GM12891 (cell line): ENCODE data around the gene MOB1A.

Experiments
- PAX5 ChIP-seq: IDR thresholded peaks from 2 replicates; pipeline ENCODE4 v1.6.1; 2011; ENCODE audit warnings: low read length, moderate library complexity, mild to moderate bottlenecking; ENCODE audit not compliant: insufficient read depth, severe bottlenecking
- POLR2A ChIP-seq: IDR thresholded peaks from 2 replicates; pipeline ENCODE4 v1.6.1; 2011; ENCODE audit warnings: low read depth, low read length, control low read depth
- POLR2AphosphoS5 ChIP-seq: IDR thresholded peaks from 2 replicates; pipeline ENCODE4 v1.6.1; 2011; ENCODE audit warnings: low read depth, low read length, control low read depth
- POU2F2 ChIP-seq: IDR thresholded peaks from 2 replicates; pipeline ENCODE4 v1.6.1; 2011; ENCODE audit warnings: low read depth, mild to moderate bottlenecking, control low read depth, low read length, moderate library complexity
- SPI1 ChIP-seq: IDR thresholded peaks from 2 replicates; pipeline ENCODE4 v1.6.1; 2011; ENCODE audit warnings: low read depth, low read length, control low read depth
- TAF1 ChIP-seq: IDR thresholded peaks from 2 replicates; pipeline ENCODE4 v1.6.1; 2011; ENCODE audit warnings: low read depth, low read length, control low read depth

- TF ChIP-seq SPI1 (no peak), POLR2AphosphoS5 (no peak), POLR2A (no peak), TAF1 (no peak), PAX5 (no peak), POU2F2 (no peak)
Observed at GRCh38 chr2:74194799-74195198, 16.1 kb upstream of the MOB1A start.
